Astrocyte of the spinal cord (primary cell): ENCODE data around the gene FTO.

Experiments
- DNase-seq: peaks from one replicate; pipeline ENCODE4 v3.0.0; 2011; ENCODE audit warnings: low read depth, low spot score
- H3K4me3 ChIP-seq: 2 replicates; pipeline ENCODE4 v1.5.1; 2011; ENCODE audit warnings: low read depth, mild to moderate bottlenecking, low read length, moderate library complexity
- in situ Hi-C: cut with HindIII; loops from 2 replicates; pipeline ENCODE4 v1.10.0; 2017; ENCODE audit warnings: low sequenced_read_pairs
- TF ChIP-seq, protein P1 (sequence below): IDR thresholded peaks from 2 replicates; pipeline ENCODE4 v1.5.1; 2012; ENCODE audit warnings: low read depth, mild to moderate bottlenecking, low read length, inconsistent platforms

The FTO gene

DNA sequence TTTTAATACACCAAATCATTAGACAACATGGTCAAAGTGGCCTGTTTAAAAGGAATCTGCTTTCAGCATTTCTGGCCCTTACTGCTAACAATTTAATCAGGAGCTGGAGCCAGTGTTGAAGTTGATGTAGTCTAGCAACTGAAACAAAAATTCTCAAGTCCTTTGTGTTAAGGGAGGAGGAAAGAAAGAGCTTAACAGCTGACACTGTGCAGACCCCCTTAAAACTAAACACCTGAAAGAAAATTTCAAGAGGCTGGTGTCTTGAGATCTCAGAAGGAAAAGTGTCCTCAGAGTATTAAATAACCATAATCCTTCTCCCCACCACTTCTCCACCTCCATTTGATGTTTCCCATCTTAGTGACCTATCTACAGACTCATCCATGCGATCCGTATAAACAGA lies 232.1 kb downstream of the FTO start:
- TF ChIP-seq, protein P1, sequence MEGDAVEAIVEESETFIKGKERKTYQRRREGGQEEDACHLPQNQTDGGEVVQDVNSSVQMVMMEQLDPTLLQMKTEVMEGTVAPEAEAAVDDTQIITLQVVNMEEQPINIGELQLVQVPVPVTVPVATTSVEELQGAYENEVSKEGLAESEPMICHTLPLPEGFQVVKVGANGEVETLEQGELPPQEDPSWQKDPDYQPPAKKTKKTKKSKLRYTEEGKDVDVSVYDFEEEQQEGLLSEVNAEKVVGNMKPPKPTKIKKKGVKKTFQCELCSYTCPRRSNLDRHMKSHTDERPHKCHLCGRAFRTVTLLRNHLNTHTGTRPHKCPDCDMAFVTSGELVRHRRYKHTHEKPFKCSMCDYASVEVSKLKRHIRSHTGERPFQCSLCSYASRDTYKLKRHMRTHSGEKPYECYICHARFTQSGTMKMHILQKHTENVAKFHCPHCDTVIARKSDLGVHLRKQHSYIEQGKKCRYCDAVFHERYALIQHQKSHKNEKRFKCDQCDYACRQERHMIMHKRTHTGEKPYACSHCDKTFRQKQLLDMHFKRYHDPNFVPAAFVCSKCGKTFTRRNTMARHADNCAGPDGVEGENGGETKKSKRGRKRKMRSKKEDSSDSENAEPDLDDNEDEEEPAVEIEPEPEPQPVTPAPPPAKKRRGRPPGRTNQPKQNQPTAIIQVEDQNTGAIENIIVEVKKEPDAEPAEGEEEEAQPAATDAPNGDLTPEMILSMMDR: no peak
- no peak for DNase-seq
- no peak overlapping the region for H3K4me3 ChIP-seq
- in situ Hi-C loops: no loop called here

DNA sequence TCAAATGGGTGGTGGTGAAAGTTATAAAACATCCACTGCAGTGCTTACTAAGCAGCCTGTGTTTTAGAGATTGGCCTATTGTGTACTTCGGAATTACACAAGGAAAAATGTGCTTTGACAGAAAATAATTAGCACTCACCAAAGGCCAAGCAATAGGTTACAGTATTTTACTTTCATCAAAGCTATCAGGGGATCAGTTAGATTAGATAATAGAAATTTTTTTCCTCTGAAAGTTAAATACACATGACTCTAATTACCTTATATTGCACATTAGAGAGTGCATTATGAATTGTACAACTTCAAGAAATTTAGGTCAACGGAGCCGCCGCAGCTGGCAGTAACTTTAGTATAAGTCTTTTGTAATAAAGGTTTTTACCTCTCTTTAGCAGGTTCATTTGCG lies 232.6 kb downstream of the FTO start:
- in situ Hi-C loops: no loop called here
- TF ChIP-seq, protein P1: no peak
- DNase-seq: no peak
- H3K4me3 ChIP-seq: no peak overlapping the region

DNA sequence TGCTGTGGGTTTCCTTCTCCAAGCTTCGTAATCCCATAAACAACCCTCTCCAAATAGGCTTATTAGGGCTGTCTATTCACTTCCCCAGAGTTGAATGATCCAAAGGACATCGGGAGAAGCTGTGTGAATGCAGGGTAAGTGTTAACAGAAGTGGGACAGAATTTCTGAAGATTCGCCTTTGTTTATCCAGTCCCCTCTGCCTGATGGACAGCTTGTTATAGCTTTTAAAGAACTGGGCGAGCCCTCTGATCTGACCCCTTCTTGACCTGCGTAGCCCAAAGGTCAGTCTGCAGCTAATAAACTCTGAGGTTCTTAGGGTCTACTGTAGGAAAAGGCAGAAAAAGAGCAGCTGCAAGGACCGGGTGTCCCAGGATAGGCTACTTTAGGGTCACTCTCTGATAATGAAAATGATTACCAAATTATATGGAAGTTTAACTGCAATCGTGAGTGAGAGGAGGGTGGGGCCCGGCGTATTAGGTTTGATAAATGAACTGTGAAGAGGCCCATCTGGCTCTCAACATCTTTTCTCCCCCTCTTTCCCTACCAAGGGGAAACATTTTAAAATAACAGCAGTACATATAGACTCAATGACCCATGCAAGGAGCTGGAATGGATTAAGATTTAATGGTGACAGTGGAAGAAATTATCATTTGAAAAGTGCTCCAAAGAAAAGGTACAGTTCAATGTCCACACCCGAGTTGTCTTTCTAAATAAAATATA lies 233.4 kb downstream of the FTO start:
- TF ChIP-seq, protein P1: no peak
- in situ Hi-C loops: no loop called here
- DNase-seq: no peak
- no peak overlapping the region for H3K4me3 ChIP-seq

DNA sequence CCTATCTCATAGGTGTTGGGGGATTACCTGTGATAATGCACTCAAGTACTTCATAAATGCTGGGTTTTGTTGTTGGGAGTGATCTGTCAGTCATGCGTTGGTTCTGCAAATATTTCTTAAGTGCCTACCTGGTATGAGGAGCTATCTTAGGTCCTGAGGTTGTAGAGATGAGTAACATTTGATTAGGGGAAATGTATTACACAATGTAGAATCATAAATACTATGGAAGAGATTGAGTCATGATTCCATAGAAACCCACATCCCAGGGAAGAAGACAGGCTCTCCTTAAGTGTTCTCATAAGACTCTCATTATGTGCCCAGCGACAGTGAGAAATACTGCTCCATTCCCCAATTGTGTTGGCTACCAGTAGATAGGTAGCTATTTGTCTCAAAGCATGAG lies 240.1 kb downstream of the FTO start:
- in situ Hi-C loops: no loop called here
- DNase-seq: no peak
- TF ChIP-seq, protein P1: no peak
- no peak overlapping the region for H3K4me3 ChIP-seq

DNA sequence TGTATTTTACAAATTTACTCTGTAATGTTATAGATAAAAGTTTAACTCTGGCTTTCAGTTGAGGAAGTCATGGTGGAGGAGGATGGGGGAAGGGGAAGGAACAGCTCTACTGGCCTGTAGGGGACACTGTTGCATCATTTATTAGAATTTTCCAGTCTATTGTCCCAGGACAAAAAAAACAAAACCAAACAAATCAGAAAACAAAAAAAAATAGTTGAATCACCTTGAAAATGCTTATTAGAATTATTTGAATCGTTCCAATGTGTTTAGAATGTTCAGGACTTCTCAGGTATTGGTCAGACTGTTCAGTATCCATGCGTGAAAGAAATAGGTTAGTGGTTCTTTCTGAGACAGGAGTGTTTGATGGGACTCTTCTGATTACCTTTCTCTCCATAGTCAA lies 242.0 kb downstream of the FTO start:
- in situ Hi-C loops: no loop called here
- DNase-seq: peak; percentile 68
- TF ChIP-seq, protein P1: peak; percentile 80
- H3K4me3 ChIP-seq: no peak overlapping the region

DNA sequence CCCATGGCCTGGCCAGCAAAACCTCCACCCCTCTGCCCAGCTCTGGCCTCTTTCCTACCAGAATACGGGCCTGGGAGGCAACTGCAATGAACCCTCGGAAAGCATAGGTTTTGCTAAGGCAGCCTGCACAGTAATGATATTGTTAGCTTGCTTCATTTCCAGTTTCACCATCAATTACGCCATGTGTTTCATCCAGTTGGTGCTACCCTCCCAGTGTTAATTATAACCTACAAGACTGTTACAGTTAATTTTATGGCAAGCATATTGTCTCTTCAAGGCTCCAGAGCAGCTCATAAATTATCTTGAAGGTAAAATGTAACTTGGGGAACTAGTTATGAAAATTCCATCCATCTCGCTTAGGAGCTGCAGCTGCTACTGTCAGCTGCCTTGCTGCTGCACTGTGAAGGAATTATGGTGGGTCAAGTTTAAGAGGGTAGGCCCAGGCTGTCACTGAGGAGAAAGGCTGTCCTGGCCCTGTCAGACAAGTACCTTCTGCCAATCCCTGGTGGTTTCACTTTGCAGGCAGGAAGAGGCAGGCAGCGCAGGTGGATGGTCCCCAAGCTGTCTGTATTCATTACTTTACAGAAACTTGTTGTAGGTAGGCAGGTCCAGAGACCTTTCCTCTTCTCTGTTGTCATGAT lies 242.9 kb downstream of the FTO start:
- no peak overlapping the region for H3K4me3 ChIP-seq
- TF ChIP-seq, protein P1: no peak
- in situ Hi-C loops: no loop called here
- no peak for DNase-seq
